ENCODE results near the gene ATG13. TPM values are rescaled to one million over a fixed set of nuclear protein-coding genes. Genes with fewer than 3 reads are reported as not detected.

ATG13 gene
- polyA plus RNA-seq, 1 donor from 2014 or later = 21.1 TPM

- no peak overlapping the region for H3K4me3 ChIP-seq (ENCODE audit: low read length)
- H3F3A ChIP-seq (ENCODE audit: insufficient read depth, low read length, poor library complexity, severe bottlenecking) = no peaks in the 10 kb centered on the region
- H3K27ac ChIP-seq (ENCODE audit: low read length) = no peak overlapping the region
- H3K27me3 ChIP-seq (ENCODE audit: insufficient read depth, low read depth, low read length) = no peaks in the 10 kb centered on the region
- H3K9me3 ChIP-seq (ENCODE audit: low read length) = no peaks in the 10 kb centered on the region
- H3K79me2 ChIP-seq (replicated peaks; ENCODE audit: insufficient read depth, low read length) = no peaks in the 10 kb centered on the region
- no peaks in the 10 kb centered on the region for H3K36me3 ChIP-seq (ENCODE audit: insufficient read depth, low read length)
- H4K20me1 ChIP-seq (ENCODE audit: insufficient read depth) = no peaks in the 10 kb centered on the region
- H3K9ac ChIP-seq (ENCODE audit: low read length) = no peak overlapping the region
- TF ChIP-seq EZH2 (IDR thresholded peaks at IDR 0.05; ENCODE audit: borderline replicate concordance, insufficient read depth, low read length, poor library complexity, severe bottlenecking) (no peak), REST (IDR thresholded peaks at IDR 0.05; ENCODE audit: borderline replicate concordance) (no peak), POLR2AphosphoS5 (IDR thresholded peaks at IDR 0.05) (no peak), CTCF (IDR thresholded peaks at IDR 0.05; ENCODE audit: poor library complexity, severe bottlenecking) (no peak), EP300 (conservative IDR thresholded peaks at IDR 0.05; ENCODE audit: poor library complexity, severe bottlenecking) (no peak), TAF1 (IDR thresholded peaks at IDR 0.05; ENCODE audit: low read depth) (no peak), MXI1 (conservative IDR thresholded peaks at IDR 0.05; ENCODE audit: poor library complexity, severe bottlenecking) (no peak), SMC3 (conservative IDR thresholded peaks at IDR 0.05; ENCODE audit: poor library complexity) (no peak), RAD21 (conservative IDR thresholded peaks at IDR 0.05) (no peak)
- no peak overlapping the region for H3K4me2 ChIP-seq (ENCODE audit: low read length)
- no peaks in the 10 kb centered on the region for H3K9me2 ChIP-seq (ENCODE audit: insufficient read depth, low read length)
- no peak overlapping the region for H2AFZ ChIP-seq (ENCODE audit: low read depth, low read length)
Observed at GRCh38 chr11:46637546-46637945, 20.2 kb downstream of the ATG13 start.

GRCh38 chr11:46639197-46639839 is 22.0 kb downstream of the ATG13 start:
- H3K27ac ChIP-seq (ENCODE audit: low read length) = no peak overlapping the region

More at GRCh38 chr11:46639197-46639839, 22.0 kb downstream of the ATG13 start:
- Histone ChIP-seq H3K79me2 (replicated peaks; ENCODE audit: insufficient read depth, low read length) (no peaks in the 10 kb centered on the region), H3F3A (ENCODE audit: insufficient read depth, low read length, poor library complexity, severe bottlenecking) (no peaks in the 10 kb centered on the region), H3K9me2 (ENCODE audit: insufficient read depth, low read length) (no peaks in the 10 kb centered on the region), H2AFZ (ENCODE audit: low read depth, low read length) (no peak overlapping the region), H3K27me3 (ENCODE audit: insufficient read depth, low read depth, low read length) (no peaks in the 10 kb centered on the region), H3K9ac (ENCODE audit: low read length) (no peak overlapping the region), H4K20me1 (ENCODE audit: insufficient read depth) (no peaks in the 10 kb centered on the region), H3K4me3 (ENCODE audit: low read length) (no peak overlapping the region), H3K4me2 (ENCODE audit: low read length) (no peak overlapping the region), H3K36me3 (ENCODE audit: insufficient read depth, low read length) (no peaks in the 10 kb centered on the region), H3K9me3 (ENCODE audit: low read length) (no peaks in the 10 kb centered on the region)
- TF ChIP-seq TAF1 (IDR thresholded peaks at IDR 0.05; ENCODE audit: low read depth) (no peak), EP300 (conservative IDR thresholded peaks at IDR 0.05; ENCODE audit: poor library complexity, severe bottlenecking) (no peak), CTCF (IDR thresholded peaks at IDR 0.05; ENCODE audit: poor library complexity, severe bottlenecking) (no peak), REST (IDR thresholded peaks at IDR 0.05; ENCODE audit: borderline replicate concordance) (no peak), RAD21 (conservative IDR thresholded peaks at IDR 0.05) (no peak), MXI1 (conservative IDR thresholded peaks at IDR 0.05; ENCODE audit: poor library complexity, severe bottlenecking) (no peak), POLR2AphosphoS5 (IDR thresholded peaks at IDR 0.05) (no peak), EZH2 (IDR thresholded peaks at IDR 0.05; ENCODE audit: borderline replicate concordance, insufficient read depth, low read length, poor library complexity, severe bottlenecking) (no peak), SMC3 (conservative IDR thresholded peaks at IDR 0.05; ENCODE audit: poor library complexity) (no peak)
